ENCODE measurements around the gene THAP4.
"Not testable (repeated sequence)": the region's sequence is repeated elsewhere in the genome, so short reads cannot be mapped to it uniquely, and the experiment has no call there.

Gene THAP4

DNA sequence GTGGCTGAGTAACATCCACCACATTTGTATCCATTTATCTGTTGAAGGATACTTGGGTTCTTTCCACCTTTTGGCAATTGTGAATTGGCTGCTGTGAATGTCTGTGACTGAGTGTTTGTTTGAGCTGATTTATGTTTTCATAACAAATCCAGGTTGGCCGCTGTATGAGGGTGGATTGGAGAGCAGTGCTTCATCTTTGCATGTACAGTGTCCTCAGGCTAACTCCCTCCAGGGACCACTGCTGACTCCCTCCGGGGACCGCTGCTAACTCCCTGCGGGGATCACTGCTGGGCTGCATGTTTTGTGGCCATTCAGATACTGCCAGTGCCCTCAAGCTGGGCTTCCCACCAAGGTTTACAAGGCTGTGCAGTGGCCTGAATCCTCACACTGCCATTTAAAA, 68.2 kb downstream of the THAP4 start:
- in situ Hi-C loops (cut with MboI; ENCODE audit: low pct_unique_long_range_greater_than_20kb, low sequenced_read_pairs, unreplicated experiment): no loop called here

DNA sequence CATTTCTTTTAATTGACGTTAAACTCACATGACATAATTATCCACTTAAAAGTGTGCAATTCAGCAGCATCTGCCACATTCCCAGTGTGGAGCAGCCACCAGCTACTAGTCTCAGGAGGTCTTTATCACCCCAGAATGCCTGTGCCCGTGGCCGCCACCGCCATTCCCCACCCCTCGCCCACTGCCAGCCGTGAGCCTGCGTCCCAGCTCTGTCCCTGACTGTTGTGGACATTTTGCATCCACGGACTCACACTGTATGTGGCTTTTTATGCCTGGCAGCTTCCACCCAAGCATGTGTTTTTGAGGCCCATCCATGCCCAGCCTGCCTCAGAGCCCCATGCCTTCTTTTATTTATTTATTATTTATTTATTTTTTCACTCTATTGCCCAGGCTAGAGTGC, 69.2 kb downstream of the THAP4 start:
- in situ Hi-C loops (cut with MboI; ENCODE audit: low pct_unique_long_range_greater_than_20kb, low sequenced_read_pairs, unreplicated experiment): no loop called here
- no peak for TF ChIP-seq CTCF (IDR thresholded peaks at IDR 0.05; ENCODE audit: extremely low read depth, insufficient read depth, missing control alignments)
- DNase-seq (ENCODE audit: low spot score): no peak

More for the DNA sequence above, 68.2 kb downstream of the THAP4 start:
- no peak for DNase-seq (ENCODE audit: low spot score)
- no peak for TF ChIP-seq CTCF (IDR thresholded peaks at IDR 0.05; ENCODE audit: extremely low read depth, insufficient read depth, missing control alignments)

DNA sequence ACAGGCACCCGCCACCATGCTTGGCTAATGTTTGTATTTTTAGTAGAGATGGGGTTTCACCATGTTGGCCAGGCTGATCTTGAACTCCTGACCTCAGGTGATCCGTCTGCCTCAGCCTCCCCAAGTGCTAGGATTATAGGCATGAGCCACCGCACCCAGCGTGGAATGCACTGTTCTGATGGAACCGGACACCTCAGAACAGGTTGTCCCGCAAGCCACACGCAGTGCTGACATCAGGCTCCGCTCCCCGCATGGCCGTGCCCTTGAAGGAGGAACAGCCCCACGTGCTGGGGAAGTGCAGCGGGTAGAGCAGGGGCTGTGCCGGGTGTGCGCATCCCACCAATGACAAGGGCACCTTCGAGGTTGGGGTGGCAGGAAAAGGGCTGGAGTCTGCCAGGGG, 69.7 kb downstream of the THAP4 start:
- DNase-seq (ENCODE audit: low spot score); in situ Hi-C loops (cut with MboI; ENCODE audit: low pct_unique_long_range_greater_than_20kb, low sequenced_read_pairs, unreplicated experiment): not testable (repeated sequence)

DNA sequence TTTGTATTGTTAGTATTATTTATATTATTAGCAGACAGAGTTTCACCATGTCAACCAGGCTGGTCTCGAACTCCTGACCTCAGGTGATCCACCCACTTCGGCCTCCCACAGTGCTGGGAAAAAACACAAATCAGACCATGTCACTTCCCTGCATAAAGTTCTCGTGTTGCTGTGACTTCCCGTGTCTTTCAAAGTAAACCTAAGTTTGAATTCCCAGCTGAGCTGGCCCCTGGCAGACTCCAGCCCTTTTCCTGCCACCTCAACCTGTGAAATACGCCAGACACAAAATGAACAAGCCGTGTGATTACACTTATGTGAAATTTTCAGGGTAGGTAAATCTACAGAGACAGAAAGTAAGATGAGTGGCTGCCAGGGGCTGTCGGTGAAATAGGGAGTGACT, 70.5 kb downstream of the THAP4 start:
- TF ChIP-seq CTCF (IDR thresholded peaks at IDR 0.05; ENCODE audit: extremely low read depth, insufficient read depth, missing control alignments): no peak
- in situ Hi-C loops (cut with MboI; ENCODE audit: low pct_unique_long_range_greater_than_20kb, low sequenced_read_pairs, unreplicated experiment): no loop called here

DNA sequence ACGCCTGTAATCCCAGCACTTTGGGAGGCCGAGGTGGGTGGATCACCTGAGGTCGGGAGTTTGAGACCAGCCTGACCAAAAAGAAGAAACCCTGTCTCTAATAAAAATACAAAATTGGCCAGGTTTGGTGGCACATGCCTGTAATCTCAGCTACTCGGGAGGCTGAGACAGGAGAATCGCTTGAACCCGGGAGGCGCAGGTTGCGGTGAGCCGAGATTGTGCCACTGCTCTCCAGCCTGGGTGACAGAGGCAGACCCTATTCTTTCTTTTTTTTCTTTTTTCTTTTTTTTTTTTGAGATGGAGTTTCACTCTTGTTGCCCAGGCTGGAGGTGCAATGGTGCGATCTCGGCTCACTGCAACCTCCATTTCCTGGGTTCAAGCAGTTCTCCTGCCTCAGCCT, 70.9 kb downstream of the THAP4 start:
- in situ Hi-C loops (cut with MboI; ENCODE audit: low pct_unique_long_range_greater_than_20kb, low sequenced_read_pairs, unreplicated experiment); DNase-seq (ENCODE audit: low spot score): not testable (repeated sequence)

More for the DNA sequence above, 70.5 kb downstream of the THAP4 start:
- no peak for DNase-seq (ENCODE audit: low spot score)

DNA sequence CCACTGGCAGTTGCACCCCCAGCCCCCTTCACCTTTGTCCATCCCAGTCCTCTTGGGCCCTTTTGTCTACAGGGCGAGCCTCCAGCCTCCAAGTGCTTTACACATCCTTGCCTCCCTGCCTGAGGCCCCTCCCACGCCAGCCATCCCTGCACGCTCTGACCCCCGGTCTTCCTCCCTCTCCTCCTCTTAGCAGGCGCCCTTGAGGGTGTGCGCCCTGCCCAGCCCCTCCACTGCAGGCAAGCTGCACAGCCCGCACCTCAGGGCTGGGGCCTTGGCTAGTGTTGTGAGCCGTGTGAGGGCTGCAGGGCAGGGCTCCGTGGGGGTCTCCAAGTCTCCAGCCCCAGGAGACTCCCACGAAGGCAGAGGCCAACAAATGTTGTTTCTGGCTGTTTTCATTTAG, 71.5 kb downstream of the THAP4 start:
- TF ChIP-seq CTCF (IDR thresholded peaks at IDR 0.05; ENCODE audit: extremely low read depth, insufficient read depth, missing control alignments): no peak
- in situ Hi-C loops (cut with MboI; ENCODE audit: low pct_unique_long_range_greater_than_20kb, low sequenced_read_pairs, unreplicated experiment): no loop called here
- no peak for DNase-seq (ENCODE audit: low spot score)

GRCh38 chr2:241564596-241565410, 72.2 kb downstream of the THAP4 start:
- no peak for DNase-seq (ENCODE audit: low spot score)
- in situ Hi-C loops (cut with MboI; ENCODE audit: low pct_unique_long_range_greater_than_20kb, low sequenced_read_pairs, unreplicated experiment): no loop called here
- no peak for TF ChIP-seq CTCF (IDR thresholded peaks at IDR 0.05; ENCODE audit: extremely low read depth, insufficient read depth, missing control alignments)
